ENCODE measurements around the gene CASR.

GRCh38 chr3:122169911-122170310 lies 13.6 kb upstream of the CASR start:
- TF ChIP-seq POLR2AphosphoS5 (IDR thresholded peaks at IDR 0.05; ENCODE audit: borderline replicate concordance, low read depth, low read length): no peak
- TF ChIP-seq EZH2 (IDR thresholded peaks at IDR 0.05): no peak
